ENCODE measurements around the gene ZNF236. TPM values are rescaled to one million over a fixed set of nuclear protein-coding genes. Genes with fewer than 3 reads are reported as not detected.

Gene ZNF236
- total and polyA plus RNA-seq, 2 donors (not counting 1 experiment from before 2014, with no cell fraction given), result 8.9 to 39.5 TPM

DNA sequence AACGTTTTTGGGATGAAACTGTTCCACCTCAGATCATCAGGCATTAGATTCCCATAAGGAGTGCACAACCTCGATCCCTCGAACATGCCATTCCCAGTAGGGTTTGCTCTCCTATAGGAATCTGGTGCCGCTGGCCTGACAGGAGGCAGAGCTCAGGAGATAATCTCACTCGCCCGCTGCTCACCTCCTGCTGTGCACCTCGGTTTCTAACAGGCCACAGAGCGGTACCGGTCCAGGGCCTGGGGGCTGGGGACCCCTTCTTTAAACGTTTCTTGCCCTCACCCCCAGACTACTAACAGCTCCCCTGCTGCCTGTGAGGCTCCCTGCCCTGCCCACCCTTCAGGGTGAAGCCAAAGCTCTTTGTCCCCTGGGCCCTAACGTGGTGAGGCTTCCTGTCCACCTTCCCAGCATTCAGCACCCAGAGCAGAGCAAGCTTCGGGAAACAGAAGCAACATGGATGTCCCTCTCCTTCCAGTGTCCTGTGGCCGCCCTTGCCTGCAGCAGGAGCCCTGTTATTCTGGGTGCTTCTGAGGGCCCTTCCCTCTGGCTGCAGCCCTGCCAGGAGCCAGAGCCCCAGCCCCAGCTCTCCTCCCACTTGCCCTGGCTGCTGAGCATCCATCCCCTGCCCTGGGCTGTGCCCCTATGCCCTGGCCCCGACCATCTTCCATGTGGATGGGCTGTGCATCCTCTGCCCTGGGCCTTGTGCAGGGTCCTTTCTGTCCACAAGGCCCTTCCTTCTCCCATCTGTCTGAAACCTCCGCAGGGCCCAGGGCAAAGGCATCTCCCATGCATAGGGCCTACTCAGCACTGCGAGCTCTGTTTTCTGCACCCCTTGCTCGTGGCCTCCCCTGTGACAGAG is 170.1 kb downstream of the ZNF236 start:
- CTCF ChIA-PET, result interaction anchor here (1.5 to 7.9 kb wide), 3 partner anchors 8 to 70 kb away, joined by 5 to 43 read pairs (median 35); no protein-coding TSS in a partner anchor

DNA sequence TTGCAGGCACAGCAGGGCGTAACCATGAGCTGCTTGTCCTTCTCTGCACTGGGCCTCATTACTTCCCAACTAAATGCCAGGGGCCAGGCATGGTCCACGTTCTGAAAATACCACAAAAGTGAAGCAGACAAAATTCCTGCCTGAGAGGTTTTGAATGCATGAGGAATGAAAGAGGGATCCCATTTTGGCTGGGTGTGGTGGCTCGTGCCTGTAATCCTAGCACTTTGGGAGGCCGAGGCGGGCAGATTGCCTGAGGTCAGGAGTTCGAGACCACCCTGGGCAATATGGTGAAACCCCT is 170.7 kb downstream of the ZNF236 start:
- peaks cover 25% of the 10 kb centered on the region for H3K4me1 Mint-ChIP-seq
- H3K27me3 Mint-ChIP-seq, result no peaks in the 10 kb centered on the region
- Histone ChIP-seq H3K4me3 (ENCODE audit: control extremely low read depth in 1 of 5, extremely low read depth in 1 of 5, insufficient read depth in 1 of 5, low read depth in 2 of 5, low read length in 4 of 5) (no peak overlapping the region), H4K20me1 (ENCODE audit: control insufficient read depth, insufficient read depth, low read length, poor library complexity, severe bottlenecking) (no peaks in the 10 kb centered on the region), H3K4me2 (replicated peaks; ENCODE audit: low read depth, low read length, poor library complexity, severe bottlenecking) (no peak overlapping the region), H3K9me3 (ENCODE audit: control extremely low read depth in 1 of 3, control insufficient read depth in 2 of 3, insufficient read depth in 1 of 3, low read length in 2 of 3) (no peaks in the 10 kb centered on the region), H3K36me3 (replicated peaks in 1 of 2; ENCODE audit: control extremely low read depth in 1 of 2, control insufficient read depth in 1 of 2, extremely low read depth in 1 of 2, insufficient read depth in 2 of 2, low read length in 1 of 2) (no peaks in the 10 kb centered on the region), H2AFZ (ENCODE audit: insufficient read depth, low read depth, low read length, poor library complexity, severe bottlenecking) (no peak overlapping the region), H3K27ac (ENCODE audit: low read length in 2 of 2) (no peak overlapping the region), H3K9ac (ENCODE audit: low read length) (no peak overlapping the region), H3K27me3 (replicated peaks in 1 of 4; ENCODE audit: control extremely low read depth in 1 of 4, control insufficient read depth in 3 of 4, insufficient read depth in 4 of 4, low read length in 3 of 4) (peaks cover 0 to 2% (median 0%) of the 10 kb centered on the region in 4 experiments), H3K4me1 (ENCODE audit: control insufficient read depth in 2 of 2, insufficient read depth in 2 of 2, low read length in 2 of 2) (peaks cover 0 to 22% of the 10 kb centered on the region in 2 donors), H3K79me2 (ENCODE audit: control insufficient read depth, insufficient read depth, low read length) (no peaks in the 10 kb centered on the region)
- WGBS (ENCODE audit: insufficient coverage), result 100% methylated on average over 5 of the region's 6 CpGs
- ChIA-PET POLR2A (no interaction called here), CTCF (interaction anchor here (1.5 to 7.9 kb wide), 3 partner anchors 7 to 71 kb away, joined by 5 to 43 read pairs (median 35); no protein-coding TSS in a partner anchor)
- ATAC-seq (ENCODE audit: low read depth), result no peak
- no peak for DNase-seq
- H3K4me3 Mint-ChIP-seq, result no peak overlapping the region
- no peaks in the 10 kb centered on the region for H3K9me3 Mint-ChIP-seq (ENCODE audit: insufficient read depth)
- no peak overlapping the region for H3K27ac Mint-ChIP-seq
- intact Hi-C loops (cut with micrococcal nuclease), result no loop called here
- no peak for TF ChIP-seq EZH2 (IDR thresholded peaks at IDR 0.05; ENCODE audit: borderline replicate concordance, insufficient read depth, low read depth, low read length, poor library complexity, severe bottlenecking)
- TF ChIP-seq, protein P1, sequence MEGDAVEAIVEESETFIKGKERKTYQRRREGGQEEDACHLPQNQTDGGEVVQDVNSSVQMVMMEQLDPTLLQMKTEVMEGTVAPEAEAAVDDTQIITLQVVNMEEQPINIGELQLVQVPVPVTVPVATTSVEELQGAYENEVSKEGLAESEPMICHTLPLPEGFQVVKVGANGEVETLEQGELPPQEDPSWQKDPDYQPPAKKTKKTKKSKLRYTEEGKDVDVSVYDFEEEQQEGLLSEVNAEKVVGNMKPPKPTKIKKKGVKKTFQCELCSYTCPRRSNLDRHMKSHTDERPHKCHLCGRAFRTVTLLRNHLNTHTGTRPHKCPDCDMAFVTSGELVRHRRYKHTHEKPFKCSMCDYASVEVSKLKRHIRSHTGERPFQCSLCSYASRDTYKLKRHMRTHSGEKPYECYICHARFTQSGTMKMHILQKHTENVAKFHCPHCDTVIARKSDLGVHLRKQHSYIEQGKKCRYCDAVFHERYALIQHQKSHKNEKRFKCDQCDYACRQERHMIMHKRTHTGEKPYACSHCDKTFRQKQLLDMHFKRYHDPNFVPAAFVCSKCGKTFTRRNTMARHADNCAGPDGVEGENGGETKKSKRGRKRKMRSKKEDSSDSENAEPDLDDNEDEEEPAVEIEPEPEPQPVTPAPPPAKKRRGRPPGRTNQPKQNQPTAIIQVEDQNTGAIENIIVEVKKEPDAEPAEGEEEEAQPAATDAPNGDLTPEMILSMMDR (IDR thresholded peaks at IDR 0.05), result no peak

More for the DNA sequence above, 170.1 kb downstream of the ZNF236 start:
- Histone ChIP-seq H3K9ac (ENCODE audit: low read length) (no peak overlapping the region), H3K27me3 (replicated peaks in 1 of 4; ENCODE audit: control extremely low read depth in 1 of 4, control insufficient read depth in 3 of 4, insufficient read depth in 4 of 4, low read length in 3 of 4) (peaks cover 0 to 2% (median 0%) of the 10 kb centered on the region in 4 experiments), H3K9me3 (ENCODE audit: control extremely low read depth in 1 of 3, control insufficient read depth in 2 of 3, insufficient read depth in 1 of 3, low read length in 2 of 3) (no peaks in the 10 kb centered on the region), H3K4me3 (ENCODE audit: control extremely low read depth in 1 of 5, extremely low read depth in 1 of 5, insufficient read depth in 1 of 5, low read depth in 2 of 5, low read length in 4 of 5) (no peak overlapping the region), H3K36me3 (replicated peaks in 1 of 2; ENCODE audit: control extremely low read depth in 1 of 2, control insufficient read depth in 1 of 2, extremely low read depth in 1 of 2, insufficient read depth in 2 of 2, low read length in 1 of 2) (no peaks in the 10 kb centered on the region), H3K79me2 (ENCODE audit: control insufficient read depth, insufficient read depth, low read length) (no peaks in the 10 kb centered on the region), H2AFZ (ENCODE audit: insufficient read depth, low read depth, low read length, poor library complexity, severe bottlenecking) (no peak overlapping the region), H3K27ac (ENCODE audit: low read length in 2 of 2) (no peak overlapping the region), H3K4me2 (replicated peaks; ENCODE audit: low read depth, low read length, poor library complexity, severe bottlenecking) (no peak overlapping the region), H4K20me1 (ENCODE audit: control insufficient read depth, insufficient read depth, low read length, poor library complexity, severe bottlenecking) (no peaks in the 10 kb centered on the region), H3K4me1 (ENCODE audit: control insufficient read depth in 2 of 2, insufficient read depth in 2 of 2, low read length in 2 of 2) (peaks cover 0 to 22% of the 10 kb centered on the region in 2 donors)
- Mint-ChIP-seq H3K4me3 (no peak overlapping the region), H3K27ac (no peak overlapping the region), H3K9me3 (ENCODE audit: insufficient read depth) (no peaks in the 10 kb centered on the region), H3K27me3 (no peaks in the 10 kb centered on the region), H3K4me1 (peaks cover 25% of the 10 kb centered on the region)
- no peak for ATAC-seq (ENCODE audit: low read depth)
- intact Hi-C loops (cut with micrococcal nuclease), result no loop called here
- no peak for DNase-seq
- POLR2A ChIA-PET, result no interaction called here
- TF ChIP-seq, protein P1 (IDR thresholded peaks at IDR 0.05), result no peak
- TF ChIP-seq EZH2 (IDR thresholded peaks at IDR 0.05; ENCODE audit: borderline replicate concordance, insufficient read depth, low read depth, low read length, poor library complexity, severe bottlenecking), result no peak
- WGBS (ENCODE audit: insufficient coverage), result 87% methylated on average over 17 of the region's 17 CpGs
